B cell (primary cell): ENCODE measurements around the gene NAIP. TPM values are rescaled to one million over a fixed set of nuclear protein-coding genes. Genes with fewer than 3 reads are reported as not detected.

Experiments
- ATAC-seq: fragments of 200-7000 bp; cut with Tn5 transposase; one replicate; pipeline ENCODE4 v1.10.0; 2021; ENCODE audit warnings: low read depth, mild to moderate bottlenecking, moderate number of reproducible peaks, moderate library complexity
- CTCF ChIA-PET: fragments of 350-600 bp; sonication (Branson Sonifier 250); formaldehyde crosslinking; loops from one replicate; lab custom pipeline; 2021; ENCODE audit warnings: antibody characterized with exemption, inconsistent platforms; lab: Charles Lee
- POLR2A ChIA-PET: fragments of 350-600 bp; sonication (Branson Sonifier 250); formaldehyde crosslinking; loops from one replicate; lab custom pipeline; 2021; ENCODE audit warnings: antibody characterized with exemption; lab: Charles Lee
- DNase-seq: peaks from one replicate; pipeline ENCODE4 v3.0.0; 2013
- H2AFZ ChIP-seq: 2 replicates; pipeline ENCODE4 v1.6.1; 2012; ENCODE audit warnings: mild to moderate bottlenecking, low read depth, low read length; ENCODE audit not compliant: insufficient read depth, poor library complexity, severe bottlenecking
- H3K27ac ChIP-seq, 2 donors: 1 replicate in 1 of 2; 2 replicates in 1 of 2; pipeline ENCODE4 v1.5.1; 2012 to 2013; ENCODE audit warnings: low read length in 2 of 2, mild to moderate bottlenecking in 2 of 2, moderate library complexity in 1 of 2
- H3K27me3 ChIP-seq, 4 experiments: fragments of 200-600 bp in 1 of 4; sonication (generic) in 1 of 4; replicated peaks in 1 of 4; 1 replicate in 2 of 4; 2 replicates in 2 of 4; pipeline versions ENCODE4 v1.6.1 to v1.7.0; 2013 to 2016; ENCODE audit warnings: low read length in 3 of 4, mild to moderate bottlenecking in 2 of 4, mixed read lengths in 1 of 4, moderate library complexity in 1 of 4; ENCODE audit not compliant: insufficient read depth in 4 of 4, control insufficient read depth in 3 of 4; ENCODE audit errors: control extremely low read depth in 1 of 4
- H3K36me3 ChIP-seq, 2 experiments: replicated peaks in 1 of 2; 1 replicate in 1 of 2; 2 replicates in 1 of 2; pipeline versions ENCODE4 v1.6.1 to v1.7.1; 2013; ENCODE audit warnings: low read length in 1 of 2; ENCODE audit not compliant: insufficient read depth in 2 of 2, control insufficient read depth in 1 of 2; ENCODE audit errors: control extremely low read depth in 1 of 2, extremely low read depth in 1 of 2
- H3K4me1 ChIP-seq, 2 donors: fragments of 200-600 bp in 1 of 2; sonication (generic) in 1 of 2; 1 replicate in 1 of 2; 2 replicates in 1 of 2; pipeline versions ENCODE4 v1.5.1 to v1.6.1; 2013 to 2017; ENCODE audit warnings: low read length in 2 of 2; ENCODE audit not compliant: control insufficient read depth in 2 of 2, insufficient read depth in 2 of 2
- H3K4me2 ChIP-seq: replicated peaks from 2 replicates; pipeline ENCODE3; 2012; ENCODE audit warnings: mild to moderate bottlenecking, low read depth, low read length; ENCODE audit not compliant: poor library complexity, severe bottlenecking
- H3K4me3 ChIP-seq, 5 experiments: fragments of 200-600 bp in 1 of 5; sonication (generic) in 1 of 5; 1 replicate in 3 of 5; 2 replicates in 2 of 5; pipeline versions ENCODE4 v1.5.1 to v1.7.0; 2011 to 2016; ENCODE audit warnings: low read length in 4 of 5, mild to moderate bottlenecking in 4 of 5, low read depth in 2 of 5, control low read depth in 1 of 5, moderate library complexity in 1 of 5; ENCODE audit not compliant: insufficient read depth in 1 of 5; ENCODE audit errors: control extremely low read depth in 1 of 5, extremely low read depth in 1 of 5
- H3K79me2 ChIP-seq: fragments of 200-600 bp; sonication (generic); one replicate; pipeline ENCODE4 v1.6.0; 2016; ENCODE audit warnings: low read length; ENCODE audit not compliant: control insufficient read depth, insufficient read depth
- H3K9ac ChIP-seq: fragments of 200-600 bp; sonication (generic); 2 replicates; pipeline ENCODE4 v1.6.1; 2017; ENCODE audit warnings: mild to moderate bottlenecking, low read length, moderate library complexity
- H3K9me3 ChIP-seq, 3 donors: one replicate each; pipeline versions ENCODE4 v1.6.1 to v1.7.1; 2013; ENCODE audit warnings: low read length in 2 of 3; ENCODE audit not compliant: control insufficient read depth in 2 of 3, insufficient read depth in 1 of 3; ENCODE audit errors: control extremely low read depth in 1 of 3
- H4K20me1 ChIP-seq: 2 replicates; pipeline ENCODE4 v1.6.0; 2012; ENCODE audit warnings: mild to moderate bottlenecking, low read length; ENCODE audit not compliant: insufficient read depth, control insufficient read depth, poor library complexity, severe bottlenecking
- H3K27ac Mint-ChIP-seq: one replicate; pipeline ENCODE4 v1.8.0; 2021; ENCODE audit warnings: mixed read lengths
- H3K27me3 Mint-ChIP-seq: one replicate; pipeline ENCODE4 v1.8.0; 2021; ENCODE audit warnings: mixed read lengths
- H3K4me1 Mint-ChIP-seq: one replicate; pipeline ENCODE4 v1.8.0; 2021; ENCODE audit warnings: mixed read lengths
- H3K4me3 Mint-ChIP-seq: one replicate; pipeline ENCODE4 v1.8.0; 2021; ENCODE audit warnings: mixed read lengths
- H3K9me3 Mint-ChIP-seq: one replicate; pipeline ENCODE4 v1.8.0; 2022; ENCODE audit warnings: mixed read lengths; ENCODE audit not compliant: insufficient read depth
- CTCF ChIP-seq: fragments of 200-600 bp; IDR thresholded peaks from one replicate; pipeline ENCODE4 v1.8.0; 2022; ENCODE audit warnings: antibody characterized with exemption, mild to moderate bottlenecking
- EZH2 ChIP-seq: IDR thresholded peaks from 2 replicates; pipeline ENCODE4 v1.6.1; 2012; ENCODE audit warnings: borderline replicate concordance, low read depth, mild to moderate bottlenecking, moderate library complexity, low read length; ENCODE audit not compliant: insufficient read depth, poor library complexity, severe bottlenecking
- WGBS: methylation state at CpG from one replicate; pipeline ENCODE4 v1.1.5; 2013; ENCODE audit warnings: missing lambda C conversion rate; ENCODE audit not compliant: insufficient coverage; 5-methylcytosine and 5-hydroxymethylcytosine counted together
- intact Hi-C: fragments of 100-400 bp; cut with micrococcal nuclease; formaldehyde crosslinking; loops from one replicate; pipeline ENCODE4 v1.10.0; 2022
- polyA plus RNA-seq: library from polyadenylated mRNA; depleted of rRNA; stranded (reverse); fragments of >200 nt; gene quantifications from 2 replicates; pipeline ENCODE4 v1.2.3, GENCODE V29; 2012
- total RNA-seq, 2 donors: library from RNA; stranded (reverse); fragments of 120-200 nt in 1 of 2; gene quantifications; 1 replicate in 1 of 2; 2 replicates in 1 of 2; pipeline versions ENCODE4 v1.2.3 to v1.2.4, GENCODE V29; 2013 to 2022

NAIP gene
- total and polyA plus RNA-seq, 2 donors (not counting 1 experiment from before 2014, with no cell fraction given) = 11.0 to 26.8 TPM

- ChIA-PET CTCF (no interaction called here), POLR2A (no interaction called here)
- Histone ChIP-seq H3K27ac (no peak overlapping the region), H3K4me1 (no peaks in the 10 kb centered on the region), H3K9ac (no peak overlapping the region), H3K79me2 (no peaks in the 10 kb centered on the region), H2AFZ (no peak overlapping the region), H3K27me3 (no peaks in the 10 kb centered on the region), H3K9me3 (no peaks in the 10 kb centered on the region), H3K4me2 (no peak overlapping the region), H3K36me3 (no peaks in the 10 kb centered on the region), H4K20me1 (no peaks in the 10 kb centered on the region), H3K4me3 (no peak overlapping the region)
- Mint-ChIP-seq H3K27ac (no peak overlapping the region), H3K4me3 (no peak overlapping the region), H3K4me1 (peaks cover 2% of the 10 kb centered on the region), H3K27me3 (no peaks in the 10 kb centered on the region), H3K9me3 (no peaks in the 10 kb centered on the region)
- DNase-seq (no peak), ATAC-seq (no peak)
- 96% methylated on average over 6 of the region's 8 CpGs for WGBS
- TF ChIP-seq CTCF (no peak), EZH2 (no peak)
- intact Hi-C loops = no loop called here
These were observed 11.0 kb downstream of the NAIP start for GRCh38 chr5:71014176-71014575.

DNA sequence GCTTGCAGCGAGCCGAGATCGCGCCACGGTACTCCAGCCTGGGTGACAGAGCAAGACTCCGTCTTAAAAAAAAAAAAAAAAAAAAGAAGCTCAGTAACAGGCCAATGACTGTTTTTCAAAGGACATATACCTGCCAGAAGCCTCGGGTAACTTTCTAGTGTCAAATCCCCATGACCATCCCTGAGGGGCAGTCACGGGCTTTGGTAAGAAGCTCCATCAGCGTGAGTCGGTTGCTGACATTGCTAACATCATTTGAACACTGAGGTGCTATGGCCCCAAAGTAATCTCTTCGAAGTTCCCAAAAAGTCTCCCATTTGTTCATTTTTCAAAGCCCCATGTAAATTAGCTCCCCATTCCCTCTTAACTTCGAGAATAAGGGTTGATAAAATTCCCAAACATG is 11.6 kb downstream of the NAIP start:
- H3K4me1 Mint-ChIP-seq = peaks cover 2% of the 10 kb centered on the region
- DNase-seq (no peak), ATAC-seq (no peak)
- Histone ChIP-seq H3K27me3 (no peaks in the 10 kb centered on the region), H2AFZ (no peak overlapping the region), H3K36me3 (no peaks in the 10 kb centered on the region), H3K9ac (no peak overlapping the region), H4K20me1 (no peaks in the 10 kb centered on the region), H3K4me1 (no peaks in the 10 kb centered on the region), H3K4me3 (no peak overlapping the region), H3K9me3 (no peaks in the 10 kb centered on the region), H3K4me2 (no peak overlapping the region), H3K27ac (no peak overlapping the region), H3K79me2 (no peaks in the 10 kb centered on the region)
- CTCF ChIA-PET = no interaction called here
- POLR2A ChIA-PET = no interaction called here
- H3K27me3 Mint-ChIP-seq = no peaks in the 10 kb centered on the region
- intact Hi-C loops = no loop called here
- TF ChIP-seq CTCF (no peak), EZH2 (no peak)
- WGBS = 98% methylated on average over 10 of the region's 12 CpGs
- H3K4me3 Mint-ChIP-seq = no peak overlapping the region
- no peaks in the 10 kb centered on the region for H3K9me3 Mint-ChIP-seq
- H3K27ac Mint-ChIP-seq = no peak overlapping the region
